Measurements from ENCODE around the gene FILIP1L.

DNA sequence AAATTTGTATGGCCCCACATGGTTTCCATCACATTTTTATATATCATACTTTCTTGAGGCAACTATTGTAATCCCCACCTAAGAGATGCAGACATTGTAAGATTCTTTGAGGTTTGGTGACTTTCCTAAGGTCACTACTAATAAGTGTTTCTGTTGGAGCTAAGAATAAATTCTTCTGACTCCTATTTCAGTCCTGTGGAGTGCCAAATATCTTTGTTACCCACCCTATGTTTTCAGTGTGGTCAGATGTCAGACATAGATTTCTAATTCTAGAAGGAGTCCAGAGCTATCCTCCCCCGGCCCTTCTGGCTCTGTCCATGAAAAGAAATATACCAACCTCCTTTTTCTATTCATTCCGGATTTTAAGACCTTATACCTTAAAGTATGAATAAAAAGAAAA lies 46.2 kb upstream of the FILIP1L start:
- TF ChIP-seq, protein P1, sequence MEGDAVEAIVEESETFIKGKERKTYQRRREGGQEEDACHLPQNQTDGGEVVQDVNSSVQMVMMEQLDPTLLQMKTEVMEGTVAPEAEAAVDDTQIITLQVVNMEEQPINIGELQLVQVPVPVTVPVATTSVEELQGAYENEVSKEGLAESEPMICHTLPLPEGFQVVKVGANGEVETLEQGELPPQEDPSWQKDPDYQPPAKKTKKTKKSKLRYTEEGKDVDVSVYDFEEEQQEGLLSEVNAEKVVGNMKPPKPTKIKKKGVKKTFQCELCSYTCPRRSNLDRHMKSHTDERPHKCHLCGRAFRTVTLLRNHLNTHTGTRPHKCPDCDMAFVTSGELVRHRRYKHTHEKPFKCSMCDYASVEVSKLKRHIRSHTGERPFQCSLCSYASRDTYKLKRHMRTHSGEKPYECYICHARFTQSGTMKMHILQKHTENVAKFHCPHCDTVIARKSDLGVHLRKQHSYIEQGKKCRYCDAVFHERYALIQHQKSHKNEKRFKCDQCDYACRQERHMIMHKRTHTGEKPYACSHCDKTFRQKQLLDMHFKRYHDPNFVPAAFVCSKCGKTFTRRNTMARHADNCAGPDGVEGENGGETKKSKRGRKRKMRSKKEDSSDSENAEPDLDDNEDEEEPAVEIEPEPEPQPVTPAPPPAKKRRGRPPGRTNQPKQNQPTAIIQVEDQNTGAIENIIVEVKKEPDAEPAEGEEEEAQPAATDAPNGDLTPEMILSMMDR (conservative IDR thresholded peaks at IDR 0.05; ENCODE audit: low read depth, low read length): no peak
- TF ChIP-seq POLR2A (IDR thresholded peaks at IDR 0.05; ENCODE audit: low read depth, low read length): no peak
- TF ChIP-seq CHD1 (IDR thresholded peaks at IDR 0.05; ENCODE audit: low read depth, low read length): no peak
- TF ChIP-seq MAFK (IDR thresholded peaks at IDR 0.05; ENCODE audit: low read depth, low read length): no peak
- no peak for TF ChIP-seq MAZ (IDR thresholded peaks at IDR 0.05; ENCODE audit: borderline replicate concordance, low read depth, low read length)
- TF ChIP-seq CEBPB (IDR thresholded peaks at IDR 0.05; ENCODE audit: low read depth, low read length): no peak

Data from IMR-90 (cell line).